Measurements from ENCODE around the gene OR52E2.

The OR52E2 gene

DNA sequence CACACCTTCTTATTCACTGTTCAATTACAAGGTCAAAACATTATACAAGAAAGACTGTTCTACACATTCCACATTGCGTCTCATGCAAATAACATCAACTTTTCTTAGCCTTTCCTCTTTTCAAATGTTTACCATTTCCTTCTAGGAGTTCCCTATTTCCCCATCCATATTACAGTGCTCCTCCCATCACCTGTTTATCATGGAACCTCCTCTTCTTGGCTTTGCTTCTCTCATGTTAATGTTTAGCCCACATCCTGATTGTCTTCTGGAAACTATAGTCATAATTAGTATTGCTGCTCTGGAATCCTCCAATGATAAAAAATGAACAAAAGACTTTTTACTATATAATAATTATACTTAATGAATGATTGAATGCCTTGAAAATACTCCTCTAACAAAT is 31.2 kb upstream of the OR52E2 start:
- Histone ChIP-seq H3K27ac (ENCODE audit: low read length) (no peak overlapping the region), H3K27me3 (replicated peaks; ENCODE audit: insufficient read depth, low read length) (no peaks in the 10 kb centered on the region), H2AFZ (ENCODE audit: low read length) (no peak overlapping the region), H3K4me2 (ENCODE audit: low read depth, low read length) (no peak overlapping the region), H3K79me2 (ENCODE audit: low read length) (no peaks in the 10 kb centered on the region), H3K4me1 (ENCODE audit: low read length) (no peaks in the 10 kb centered on the region), H3K9ac (ENCODE audit: low read length) (no peak overlapping the region), H3F3A (ENCODE audit: insufficient read depth, low read length) (no peaks in the 10 kb centered on the region), H3K36me3 (replicated peaks; ENCODE audit: insufficient read depth, low read length) (no peaks in the 10 kb centered on the region), H3K9me3 (replicated peaks; ENCODE audit: insufficient read depth, low read length) (no peaks in the 10 kb centered on the region), H3K9me2 (replicated peaks; ENCODE audit: insufficient read depth, low read length) (no peaks in the 10 kb centered on the region), H3K4me3 (ENCODE audit: low read length) (no peak overlapping the region), H4K20me1 (ENCODE audit: insufficient read depth, low read length) (no peaks in the 10 kb centered on the region)
- TF ChIP-seq EZH2 (optimal IDR thresholded peaks at IDR 0.05; ENCODE audit: low read depth, low read length): no peak
- TF ChIP-seq CTCF (IDR thresholded peaks at IDR 0.05; ENCODE audit: low read length): no peak
- TF ChIP-seq EZH2phosphoT487 (IDR thresholded peaks at IDR 0.05; ENCODE audit: low read length): no peak
- no peak for DNase-seq

DNA sequence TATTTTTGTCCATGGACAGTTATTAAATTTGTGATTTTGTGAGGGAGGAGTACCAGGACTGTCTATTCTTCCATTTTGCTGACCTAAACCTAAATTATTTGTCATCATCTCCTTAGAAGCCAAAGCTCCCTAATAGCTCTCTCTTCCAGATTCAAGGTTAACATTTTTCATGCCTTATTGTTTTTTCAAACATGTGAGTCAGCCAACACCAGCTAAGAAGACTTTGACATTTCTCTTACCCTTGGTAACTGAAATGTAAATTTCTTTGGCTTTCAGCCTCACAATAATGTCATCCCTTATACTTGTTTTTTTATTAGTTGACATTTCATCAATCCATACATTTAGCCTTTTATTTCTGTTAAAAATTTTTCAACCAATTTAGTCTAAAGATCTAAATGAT is 29.1 kb upstream of the OR52E2 start:
- no peak overlapping the region for H3K4me3 ChIP-seq (ENCODE audit: low read length)
- H2AFZ ChIP-seq (ENCODE audit: low read length): no peak overlapping the region
- H3K4me1 ChIP-seq (ENCODE audit: low read length): no peaks in the 10 kb centered on the region

GRCh38 chr11:5083602-5084001 is 24.2 kb upstream of the OR52E2 start:
- no peak overlapping the region for H3K9ac ChIP-seq (ENCODE audit: low read length)
- H3K27ac ChIP-seq (ENCODE audit: low read length): no peak overlapping the region
- no peak overlapping the region for H3K4me2 ChIP-seq (ENCODE audit: low read depth, low read length)
- no peaks in the 10 kb centered on the region for H3K9me3 ChIP-seq (replicated peaks; ENCODE audit: insufficient read depth, low read length)
- H3K36me3 ChIP-seq (replicated peaks; ENCODE audit: insufficient read depth, low read length): no peaks in the 10 kb centered on the region
- no peaks in the 10 kb centered on the region for H3K27me3 ChIP-seq (replicated peaks; ENCODE audit: insufficient read depth, low read length)
- H3K4me1 ChIP-seq (ENCODE audit: low read length): no peaks in the 10 kb centered on the region
- no peak overlapping the region for H3K4me3 ChIP-seq (ENCODE audit: low read length)
- no peak overlapping the region for H2AFZ ChIP-seq (ENCODE audit: low read length)
- H4K20me1 ChIP-seq (ENCODE audit: insufficient read depth, low read length): no peaks in the 10 kb centered on the region
- no peaks in the 10 kb centered on the region for H3K79me2 ChIP-seq (ENCODE audit: low read length)
- H3K9me2 ChIP-seq (replicated peaks; ENCODE audit: insufficient read depth, low read length): no peaks in the 10 kb centered on the region
- TF ChIP-seq EZH2phosphoT487 (IDR thresholded peaks at IDR 0.05; ENCODE audit: low read length) (no peak), EZH2 (optimal IDR thresholded peaks at IDR 0.05; ENCODE audit: low read depth, low read length) (no peak), CTCF (IDR thresholded peaks at IDR 0.05; ENCODE audit: low read length) (no peak)
- DNase-seq: no peak
- H3F3A ChIP-seq (ENCODE audit: insufficient read depth, low read length): no peaks in the 10 kb centered on the region

More for the DNA sequence above, 29.1 kb upstream of the OR52E2 start:
- Histone ChIP-seq H3K79me2 (ENCODE audit: low read length) (no peaks in the 10 kb centered on the region), H3K9me3 (replicated peaks; ENCODE audit: insufficient read depth, low read length) (no peaks in the 10 kb centered on the region), H3K27ac (ENCODE audit: low read length) (no peak overlapping the region), H3K9me2 (replicated peaks; ENCODE audit: insufficient read depth, low read length) (no peaks in the 10 kb centered on the region), H3K9ac (ENCODE audit: low read length) (no peak overlapping the region), H3K4me2 (ENCODE audit: low read depth, low read length) (no peak overlapping the region), H3F3A (ENCODE audit: insufficient read depth, low read length) (no peaks in the 10 kb centered on the region), H3K36me3 (replicated peaks; ENCODE audit: insufficient read depth, low read length) (no peaks in the 10 kb centered on the region), H4K20me1 (ENCODE audit: insufficient read depth, low read length) (no peaks in the 10 kb centered on the region), H3K27me3 (replicated peaks; ENCODE audit: insufficient read depth, low read length) (no peaks in the 10 kb centered on the region)
- TF ChIP-seq EZH2 (optimal IDR thresholded peaks at IDR 0.05; ENCODE audit: low read depth, low read length) (no peak), CTCF (IDR thresholded peaks at IDR 0.05; ENCODE audit: low read length) (no peak), EZH2phosphoT487 (IDR thresholded peaks at IDR 0.05; ENCODE audit: low read length) (no peak)
- DNase-seq: no peak
